GM08714 (cell line): Measurements from ENCODE around the gene MCTP2.
A peak's percentile ranks its signal among the peaks of the same experiment; 100 is the strongest.

Experiments
- H3K4me3 ChIP-seq: fragments of 200-500 bp; sonication (Bioruptor generic); 2 replicates; pipeline ENCODE4 v1.5.1; 2014; ENCODE audit warnings: mild to moderate bottlenecking, low read length, inconsistent platforms
- ZNF274 ChIP-seq: IDR thresholded peaks from 2 replicates; pipeline ENCODE4 v1.6.1; 2012; ENCODE audit warnings: mild to moderate bottlenecking, low read depth, low read length

The MCTP2 gene

DNA sequence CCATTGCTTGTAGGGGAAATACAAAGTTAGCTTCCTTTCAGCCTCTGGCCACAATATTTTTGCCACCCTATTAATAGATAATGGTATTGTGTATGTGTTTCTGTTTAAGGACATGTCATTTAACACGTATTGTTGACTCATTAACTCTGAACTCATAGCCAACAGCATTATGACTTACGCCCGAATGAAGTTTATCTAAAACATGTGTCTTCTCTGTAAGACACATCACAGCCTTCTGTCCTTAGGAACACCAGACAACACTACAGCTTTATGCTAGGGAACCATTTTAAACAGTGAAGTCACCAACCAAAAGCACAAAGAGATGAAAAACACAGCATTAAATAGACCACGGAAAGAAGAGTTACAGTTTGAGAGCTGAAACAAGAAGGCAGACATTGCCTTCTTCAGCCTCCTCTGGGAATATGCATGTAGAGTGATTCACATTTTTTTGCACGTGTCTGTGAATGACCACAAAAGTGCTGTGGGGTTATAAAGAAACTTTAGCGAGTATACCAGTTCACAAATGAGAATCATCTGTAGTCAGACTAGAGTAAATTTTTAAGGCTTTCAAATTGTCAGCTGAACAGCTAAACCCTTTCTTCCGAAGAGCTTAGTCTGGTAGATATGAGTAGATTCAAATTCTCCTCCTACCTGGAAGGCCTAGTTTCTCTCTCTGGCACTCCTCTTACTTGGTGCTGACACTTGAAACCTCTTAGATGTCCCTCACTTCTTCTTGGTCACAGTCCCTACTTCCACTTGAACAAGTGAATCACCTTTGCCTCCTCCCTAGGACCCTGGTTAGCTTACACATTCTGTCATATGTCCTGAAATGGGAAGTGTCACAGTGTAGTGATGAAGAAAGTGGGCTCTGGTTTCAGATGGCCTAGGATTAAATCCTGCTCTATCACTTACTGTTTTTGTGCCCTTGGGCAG is 32.2 kb downstream of the MCTP2 start:
- TF ChIP-seq ZNF274 = no peak
- peak overlapping the region; percentile 53; the same call in 1 of the 2 replicates for H3K4me3 ChIP-seq

DNA sequence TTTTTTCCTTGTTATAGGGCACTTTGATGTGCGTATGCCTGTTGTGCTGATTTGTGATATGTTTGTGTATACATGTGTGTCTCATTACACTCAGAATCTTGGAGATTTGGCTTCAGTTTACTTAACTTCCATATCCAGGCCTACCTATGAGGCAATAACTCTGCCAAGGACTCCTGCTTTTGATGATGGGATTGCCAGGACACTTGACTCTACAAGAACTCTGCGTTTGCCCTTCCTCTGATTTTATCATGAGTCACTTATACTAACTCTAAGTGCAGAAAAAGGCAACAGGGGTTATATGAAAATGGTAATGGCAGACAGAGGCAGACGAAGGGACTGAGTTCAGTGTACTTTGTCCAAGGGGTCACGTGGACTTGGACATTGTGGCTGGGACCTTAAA is 33.6 kb downstream of the MCTP2 start:
- H3K4me3 ChIP-seq = no peak overlapping the region
- TF ChIP-seq ZNF274 = no peak

DNA sequence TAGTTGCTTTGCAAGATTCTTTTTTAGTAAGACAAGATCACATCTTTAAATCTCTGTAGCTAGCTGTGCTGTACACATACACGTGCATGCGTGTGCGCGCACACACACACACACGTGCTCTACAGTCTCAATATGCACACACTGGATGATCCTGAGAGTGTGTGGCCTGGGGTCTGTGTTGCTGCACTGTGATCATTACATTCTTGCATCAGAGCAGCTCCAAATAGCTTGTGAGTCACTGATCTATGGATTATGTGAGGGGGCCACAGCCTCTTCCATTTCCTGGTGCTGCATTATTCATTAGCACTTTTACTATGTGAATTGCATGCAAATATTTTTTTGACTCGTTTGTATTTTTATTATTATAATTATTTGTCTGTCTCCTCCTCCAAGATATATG is 34.6 kb downstream of the MCTP2 start:
- TF ChIP-seq ZNF274 = no peak
- H3K4me3 ChIP-seq = no peak overlapping the region

DNA sequence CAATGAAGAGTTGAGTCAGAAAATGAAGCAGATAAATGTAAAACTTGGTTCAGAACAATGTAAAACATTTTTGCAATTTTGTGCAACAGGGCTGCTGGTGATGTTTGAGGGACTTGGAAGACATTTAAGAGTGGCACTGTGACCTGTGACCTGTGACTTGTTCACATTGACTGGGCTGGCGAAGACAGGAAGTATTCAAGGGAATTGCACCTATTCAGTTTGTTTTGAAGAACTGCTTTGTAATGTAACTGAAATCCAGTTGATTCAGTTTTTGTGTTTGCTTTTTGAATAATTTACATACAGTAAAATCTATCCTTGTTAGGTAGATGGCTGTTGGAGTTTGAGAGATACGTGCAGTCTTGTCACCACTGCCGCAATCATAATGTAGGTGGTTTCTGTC is 35.4 kb downstream of the MCTP2 start:
- TF ChIP-seq ZNF274 = no peak
- no peak overlapping the region for H3K4me3 ChIP-seq

DNA sequence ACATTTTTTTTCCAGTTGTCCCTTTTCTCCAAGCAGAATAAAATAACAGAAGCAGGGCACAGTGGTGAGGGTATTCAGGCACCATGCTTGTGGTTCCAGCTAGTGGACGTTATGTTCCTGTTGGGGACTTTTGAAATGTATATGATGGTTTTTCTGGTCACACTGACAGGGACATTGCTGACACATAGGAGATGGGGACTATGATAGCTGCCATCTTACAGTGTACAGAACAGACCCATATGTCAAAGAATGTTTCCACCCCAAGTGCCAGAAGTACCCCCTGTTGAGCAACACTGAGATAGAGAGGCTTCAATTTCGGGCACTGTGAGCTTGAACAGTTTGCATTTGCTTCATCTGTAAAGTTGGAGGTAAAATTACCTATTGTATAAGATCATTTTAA is 38.6 kb downstream of the MCTP2 start:
- H3K4me3 ChIP-seq = no peak overlapping the region
- TF ChIP-seq ZNF274 = no peak

DNA sequence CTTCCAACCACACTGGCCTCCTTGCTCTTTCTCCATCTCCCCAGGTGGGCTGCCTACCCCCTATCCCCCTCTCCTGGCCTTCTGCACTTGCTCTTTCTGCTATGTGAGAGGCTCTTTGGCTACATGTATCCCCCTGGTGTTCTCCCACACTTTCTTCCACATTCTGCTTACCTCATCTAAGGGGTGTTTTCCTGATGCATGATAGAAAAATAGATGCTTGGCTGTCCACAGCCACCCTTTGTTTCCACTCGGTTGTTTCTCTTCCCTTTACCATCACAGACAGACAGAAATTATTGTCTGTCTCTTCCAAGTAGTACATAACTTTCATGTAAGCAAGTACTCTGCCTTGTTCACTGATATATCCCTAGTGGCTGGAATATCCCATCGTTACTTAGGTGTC is 39.2 kb downstream of the MCTP2 start:
- no peak overlapping the region for H3K4me3 ChIP-seq
- no peak for TF ChIP-seq ZNF274

DNA sequence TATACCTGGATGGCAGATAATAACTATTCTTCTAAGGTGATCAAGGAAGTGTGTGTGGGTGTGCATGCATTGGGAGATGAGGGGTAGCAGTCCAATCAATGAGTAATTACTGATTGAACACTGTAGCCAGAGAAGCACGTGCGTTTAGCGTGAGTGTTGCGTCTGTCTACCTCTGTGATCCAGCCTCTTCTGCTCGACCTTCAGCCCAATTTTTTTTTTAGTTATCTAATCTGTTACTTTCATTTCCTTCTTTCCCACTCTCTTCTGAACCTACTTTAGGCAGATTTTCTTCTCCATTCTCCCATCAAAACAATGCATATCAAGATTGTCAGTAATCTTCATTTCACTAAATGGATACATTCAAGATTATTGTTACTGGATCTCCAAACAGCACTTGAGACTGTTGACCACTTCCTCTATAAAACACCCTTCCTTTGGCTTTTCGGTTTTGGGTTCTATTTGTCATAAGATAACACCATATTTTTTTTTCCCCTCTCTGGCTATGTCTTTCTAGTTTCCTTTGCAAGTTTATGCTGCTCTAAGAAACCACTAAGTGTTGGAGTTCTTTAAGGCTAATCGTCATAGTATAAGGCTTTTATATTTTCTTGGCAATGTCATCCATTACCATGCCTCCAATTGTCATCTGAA is 41.0 kb downstream of the MCTP2 start:
- peak overlapping the region; percentile 48; the same call in 1 of the 2 replicates for H3K4me3 ChIP-seq
- TF ChIP-seq ZNF274 = no peak

DNA sequence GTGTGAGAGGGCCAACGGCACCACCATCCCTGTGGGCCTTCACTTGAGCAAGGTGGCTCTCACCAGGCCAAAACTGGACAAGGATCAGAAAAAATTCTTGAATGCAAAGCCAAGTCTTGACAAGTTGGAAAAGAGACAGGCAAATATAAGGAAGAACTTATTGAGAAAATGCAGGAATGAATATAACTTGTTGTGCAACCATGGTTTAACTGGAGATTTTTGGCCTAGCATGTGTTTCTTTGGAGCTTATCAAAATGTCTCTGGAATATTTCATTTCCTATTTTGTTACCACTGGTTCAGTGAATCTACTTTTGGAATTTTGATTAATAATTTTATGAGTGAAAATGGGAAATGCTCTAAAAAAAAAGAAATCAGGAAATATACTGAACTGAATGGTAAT is 42.5 kb downstream of the MCTP2 start:
- TF ChIP-seq ZNF274 = no peak
- no peak overlapping the region for H3K4me3 ChIP-seq

DNA sequence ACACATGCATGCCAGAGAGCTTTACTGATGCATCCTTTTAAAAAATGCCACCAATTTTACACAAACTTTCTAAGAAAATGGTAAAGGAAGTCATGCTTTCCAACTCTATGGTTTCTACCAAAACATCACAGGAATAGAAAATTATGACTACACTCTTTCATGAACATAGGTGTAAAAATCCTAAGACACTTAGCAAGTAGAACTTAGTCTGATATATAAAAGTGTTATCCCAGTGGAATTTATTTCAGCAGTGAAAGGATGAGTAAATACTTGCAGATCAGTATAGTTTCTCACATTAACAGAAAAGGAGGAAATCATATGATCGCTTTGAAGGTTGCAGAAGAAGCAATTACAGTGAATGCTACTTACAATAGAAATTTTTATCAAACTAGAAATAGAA is 43.4 kb downstream of the MCTP2 start:
- H3K4me3 ChIP-seq = no peak overlapping the region

DNA sequence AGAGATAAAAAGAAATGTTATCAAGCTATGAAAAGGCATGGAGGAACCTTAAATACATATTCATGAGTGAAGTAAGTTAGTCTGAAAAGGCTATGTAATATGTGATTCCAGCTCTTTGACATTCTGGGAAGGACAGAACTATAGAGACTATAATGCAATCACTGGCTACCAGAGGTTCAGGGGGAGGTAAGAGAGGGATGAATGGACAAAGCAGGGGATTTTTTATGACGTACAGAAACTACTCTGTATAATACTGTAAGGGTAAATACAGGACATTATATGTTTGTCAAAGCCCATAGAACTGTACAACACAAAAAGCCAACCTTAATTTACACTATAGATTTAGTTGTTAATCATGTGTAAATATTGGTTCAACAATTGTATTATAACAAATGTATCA is 46.1 kb downstream of the MCTP2 start:
- no peak for TF ChIP-seq ZNF274
- H3K4me3 ChIP-seq = no peak overlapping the region

More for the DNA sequence above, 43.4 kb downstream of the MCTP2 start:
- no peak for TF ChIP-seq ZNF274

DNA sequence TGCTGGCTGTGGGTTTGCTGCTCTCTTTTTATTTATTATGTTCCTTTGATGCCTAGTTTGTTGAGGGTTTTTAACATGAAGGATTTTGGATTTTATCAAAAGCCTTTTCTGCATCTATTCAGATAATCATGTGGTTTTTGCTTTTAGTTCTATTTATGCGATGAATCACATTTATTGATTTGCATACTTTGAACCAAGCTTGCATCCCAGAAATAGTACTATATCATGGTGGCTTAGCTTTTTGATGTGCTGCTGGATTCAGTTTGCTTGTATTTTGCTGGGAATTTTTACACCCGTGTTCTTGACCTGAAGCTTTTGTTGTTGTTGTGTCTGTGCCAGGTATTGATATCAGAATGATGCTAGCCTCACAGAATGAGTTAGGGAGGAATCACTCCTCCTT is 48.4 kb downstream of the MCTP2 start:
- TF ChIP-seq ZNF274 = no peak
- no peak overlapping the region for H3K4me3 ChIP-seq

DNA sequence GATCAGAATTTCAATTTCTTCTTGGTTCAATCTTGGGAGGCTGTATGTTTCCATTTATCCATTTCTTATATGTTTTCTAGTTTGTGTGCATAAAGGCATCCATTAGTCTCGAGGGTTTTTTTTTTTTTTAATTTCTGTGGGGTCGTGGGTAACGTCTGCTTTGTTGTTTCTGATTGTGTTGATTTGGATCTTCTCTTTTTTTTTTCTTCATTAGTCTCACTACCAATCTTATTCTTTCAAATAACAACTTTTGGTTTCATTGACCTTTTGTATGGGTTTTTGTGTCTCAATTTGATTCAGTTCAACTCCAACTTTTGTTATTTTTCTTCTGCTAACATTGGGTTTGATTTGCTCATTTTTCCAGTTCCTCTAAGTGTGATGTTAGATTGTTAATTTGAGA is 48.9 kb downstream of the MCTP2 start:
- TF ChIP-seq ZNF274 = no peak
- no peak overlapping the region for H3K4me3 ChIP-seq

DNA sequence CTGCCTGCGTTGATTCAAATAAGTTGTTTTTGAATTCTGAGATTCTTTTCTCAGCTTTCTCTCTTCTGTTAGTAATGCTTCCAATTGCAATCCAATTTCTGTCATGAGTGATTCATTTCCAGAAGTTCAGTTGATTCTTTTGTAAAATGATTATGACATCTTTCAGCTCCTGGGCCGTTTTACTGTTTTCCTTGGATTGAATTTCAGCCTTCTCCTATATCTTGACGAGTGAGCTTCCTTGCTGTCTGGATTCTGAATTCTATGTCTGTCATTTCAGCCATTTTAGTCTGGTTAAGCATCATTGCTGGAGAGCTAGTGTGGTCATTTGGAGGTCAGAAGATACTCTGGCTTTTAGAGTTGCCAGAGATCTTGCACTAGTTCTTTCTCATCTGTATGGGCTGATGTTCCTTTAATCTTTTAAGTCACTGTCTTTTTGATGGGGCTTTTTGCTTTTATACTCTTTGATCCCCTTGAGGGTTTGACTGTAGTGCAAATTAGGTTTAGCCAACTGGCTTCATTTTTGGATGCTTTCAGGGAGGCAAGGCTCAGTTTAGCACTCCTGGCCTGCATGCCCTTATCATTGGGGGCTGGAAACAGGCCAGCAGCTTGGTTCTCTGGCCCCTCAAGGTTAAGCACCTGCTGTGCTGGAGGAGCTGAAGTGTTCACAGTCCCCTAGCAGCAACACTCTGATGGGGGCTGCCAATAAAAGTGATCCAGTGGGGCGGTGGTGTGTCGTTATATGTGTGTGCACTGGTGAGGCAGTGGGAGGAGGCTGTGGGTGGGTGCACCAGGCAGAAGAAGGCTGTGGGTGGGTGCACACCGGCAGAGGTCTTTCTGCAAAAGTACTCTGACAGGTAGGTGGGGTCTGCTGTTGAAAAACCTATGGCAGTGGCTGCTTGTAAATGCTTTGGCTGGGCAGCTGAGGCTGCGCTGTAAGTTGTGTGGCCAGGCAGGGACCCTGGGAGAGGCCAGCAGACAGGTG is 51.2 kb downstream of the MCTP2 start:
- H3K4me3 ChIP-seq = no peak overlapping the region
- no peak for TF ChIP-seq ZNF274

DNA sequence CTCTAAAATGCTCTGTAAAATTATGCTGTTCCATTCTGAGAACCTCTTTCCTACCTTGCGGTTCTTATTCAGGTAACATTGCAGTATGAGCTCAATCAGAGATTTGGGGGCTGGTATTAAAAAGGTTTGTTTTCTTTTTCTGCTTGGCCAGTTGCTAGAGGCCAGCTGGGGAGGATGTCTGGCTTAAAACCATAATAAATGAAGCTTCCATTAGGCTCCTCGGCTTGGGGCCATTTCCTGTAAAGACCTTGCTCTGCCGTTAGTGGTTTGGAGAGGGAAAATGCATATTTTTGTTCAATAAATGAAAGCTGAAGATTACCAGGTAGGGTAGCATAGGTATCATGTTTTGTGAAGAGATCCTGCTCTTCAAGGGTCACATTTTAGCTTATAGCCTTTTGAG is 55.2 kb downstream of the MCTP2 start:
- no peak for TF ChIP-seq ZNF274
- H3K4me3 ChIP-seq = peak overlapping the region; percentile 18; the same call in 1 of the 2 replicates
